Naive thymus-derived CD4-positive, alpha-beta T cell (primary cell): ENCODE data around the gene PPFIA4. TPM values are rescaled to one million over a fixed set of nuclear protein-coding genes. Genes with fewer than 3 reads are reported as not detected.

Experiments used
- ATAC-seq: fragments of 150-1000 bp; cut with Tn5 transposase; 2 replicates; pipeline ENCODE4 v1.10.0; 2021; ENCODE audit warnings: mild to moderate bottlenecking, moderate library complexity
- CTCF ChIA-PET: fragments of 350-600 bp; sonication (Branson Sonifier 250); formaldehyde crosslinking; loops from one replicate; lab custom pipeline; 2021; ENCODE audit warnings: antibody characterized with exemption; lab: Charles Lee
- POLR2A ChIA-PET: fragments of 350-600 bp; sonication (Branson Sonifier 250); formaldehyde crosslinking; loops from one replicate; lab custom pipeline; 2021; ENCODE audit warnings: antibody characterized with exemption, inconsistent platforms; lab: Charles Lee
- DNase-seq, 9 donors: peaks; one replicate each; pipeline versions ENCODE4 v3.0.0 to v3.0.0-alpha.2; 2020 to 2022; ENCODE audit warnings: mixed read lengths in 1 of 9
- H3K27ac ChIP-seq: one replicate; pipeline ENCODE4 v1.7.0; 2013; ENCODE audit warnings: mild to moderate bottlenecking, low read depth, low read length, moderate library complexity
- H3K27me3 ChIP-seq, 2 donors: one replicate each; pipeline ENCODE4 v1.7.0; 2013; ENCODE audit warnings: low read length in 2 of 2, mild to moderate bottlenecking in 2 of 2, moderate library complexity in 2 of 2; ENCODE audit not compliant: control insufficient read depth in 2 of 2, insufficient read depth in 2 of 2
- H3K36me3 ChIP-seq, 3 experiments: 1 replicate in 2 of 3; 2 replicates in 1 of 3; pipeline ENCODE4 v1.7.0; 2013; ENCODE audit warnings: low read length in 3 of 3, mild to moderate bottlenecking in 3 of 3, moderate library complexity in 1 of 3; ENCODE audit not compliant: insufficient read depth in 3 of 3, control insufficient read depth in 2 of 3
- H3K4me1 ChIP-seq, 2 donors: one replicate each; pipeline ENCODE4 v1.7.0; 2013; ENCODE audit warnings: low read length in 2 of 2, mild to moderate bottlenecking in 2 of 2, moderate library complexity in 1 of 2; ENCODE audit not compliant: control insufficient read depth in 2 of 2, insufficient read depth in 2 of 2
- H3K4me3 ChIP-seq: 2 replicates; pipeline ENCODE4 v1.7.0; 2013; ENCODE audit warnings: mild to moderate bottlenecking, low read length
- H3K9me3 ChIP-seq, 3 experiments: 1 replicate in 2 of 3; 2 replicates in 1 of 3; pipeline ENCODE4 v1.7.0; 2013; ENCODE audit warnings: low read length in 3 of 3; ENCODE audit not compliant: control insufficient read depth in 2 of 3
- H3K27ac Mint-ChIP-seq, 9 donors: one replicate each; pipeline ENCODE4 v1.8.0; 2020 to 2022; ENCODE audit warnings: mixed read lengths in 9 of 9, mild to moderate bottlenecking in 8 of 9, moderate library complexity in 5 of 9, inconsistent platforms in 2 of 9
- H3K27me3 Mint-ChIP-seq, 5 donors: one replicate each; pipeline ENCODE4 v1.8.0; 2021 to 2022; ENCODE audit warnings: mixed read lengths in 5 of 5, mild to moderate bottlenecking in 1 of 5
- H3K36me3 Mint-ChIP-seq, 5 donors: one replicate each; pipeline ENCODE4 v1.8.0; 2020 to 2022; ENCODE audit warnings: mixed read lengths in 5 of 5, mild to moderate bottlenecking in 3 of 5, inconsistent platforms in 1 of 5
- H3K4me1 Mint-ChIP-seq, 7 donors: one replicate each; pipeline ENCODE4 v1.8.0; 2020 to 2022; ENCODE audit warnings: mixed read lengths in 7 of 7, mild to moderate bottlenecking in 3 of 7, inconsistent platforms in 1 of 7
- H3K4me3 Mint-ChIP-seq, 10 donors: one replicate each; pipeline ENCODE4 v1.8.0; 2020 to 2022; ENCODE audit warnings: mild to moderate bottlenecking in 10 of 10, mixed read lengths in 10 of 10, moderate library complexity in 6 of 10, inconsistent platforms in 2 of 10
- H3K9me3 Mint-ChIP-seq, 11 donors: one replicate each; pipeline ENCODE4 v1.8.0; 2020 to 2022; ENCODE audit warnings: mixed read lengths in 11 of 11, mild to moderate bottlenecking in 4 of 11, inconsistent platforms in 1 of 11, moderate library complexity in 1 of 11
- intact Hi-C, 2 donors: fragments of 100-400 bp; cut with micrococcal nuclease; formaldehyde crosslinking; loops; one replicate each; pipeline ENCODE4 v1.15.1; 2023
- polyA plus RNA-seq, 2 donors: library from polyadenylated mRNA; unstranded; fragments of 300-500 nt; fragmentation: Illumina TruSeq; gene quantifications; one replicate each; pipeline ENCODE4 v1.2.3, GENCODE V29; 2021
- total RNA-seq, 6 experiments: library from RNA in 5 of 6; stranded (reverse) in 5 of 6; gene quantifications; 1 replicate in 5 of 6; 2 replicates in 1 of 6; pipeline ENCODE4 v1.2.3 and lab custom pipeline; 2021 to 2026

Gene PPFIA4
- total and polyA plus RNA-seq, 7 experiments from 2014 or later: 0.40 to 45.5 (median 2.4) TPM; not detected in 2

DNA sequence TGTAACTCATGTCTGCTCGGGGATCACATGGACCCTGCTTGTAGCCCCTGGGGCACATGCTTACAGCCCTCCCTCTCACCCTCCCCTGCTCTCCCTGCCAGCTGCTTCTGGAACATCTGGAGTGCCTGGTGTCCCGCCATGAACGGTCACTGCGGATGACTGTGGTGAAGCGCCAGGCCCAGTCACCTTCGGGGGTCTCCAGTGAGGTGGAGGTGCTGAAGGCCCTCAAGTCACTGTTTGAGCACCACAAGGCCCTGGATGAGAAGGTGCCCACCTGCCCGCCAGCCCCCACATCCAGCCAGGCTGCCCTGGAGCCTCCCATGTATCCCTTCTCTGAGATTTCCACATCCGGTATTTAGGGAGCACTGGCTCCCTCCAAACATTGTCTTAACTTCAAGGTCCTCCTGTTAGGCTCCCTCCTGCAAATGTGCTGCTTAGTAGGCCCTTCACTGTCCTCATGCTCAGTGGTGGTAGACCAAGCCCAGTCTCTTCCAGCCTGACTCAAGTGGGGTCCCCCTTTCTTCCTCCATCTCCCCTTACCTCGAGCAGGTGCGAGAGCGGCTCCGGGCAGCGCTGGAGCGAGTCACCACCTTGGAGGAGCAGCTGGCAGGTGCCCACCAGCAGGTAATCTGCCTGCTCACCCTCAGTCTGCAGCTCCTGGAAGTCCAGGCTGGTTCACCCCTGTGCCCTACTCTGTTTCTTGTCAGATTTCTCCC lies 17.7 kb downstream of the PPFIA4 start:
- no peak overlapping the region for H3K4me3 Mint-ChIP-seq
- H3K27ac Mint-ChIP-seq: no peak overlapping the region
- Histone ChIP-seq H3K27me3 (no peaks in the 10 kb centered on the region), H3K36me3 (no peaks in the 10 kb centered on the region), H3K27ac (no peak overlapping the region), H3K4me3 (no peak overlapping the region), H3K4me1 (no peaks in the 10 kb centered on the region), H3K9me3 (no peaks in the 10 kb centered on the region)
- peaks cover 0 to 6% (median 0%) of the 10 kb centered on the region in 5 donors for H3K36me3 Mint-ChIP-seq
- intact Hi-C loops: no loop called here
- H3K4me1 Mint-ChIP-seq: peaks cover 1 to 10% (median 5%) of the 10 kb centered on the region in 7 donors
- POLR2A ChIA-PET: no interaction called here
- peaks cover 0 to 1% (median 0%) of the 10 kb centered on the region in 11 donors for H3K9me3 Mint-ChIP-seq
- no peak for ATAC-seq
- CTCF ChIA-PET: no interaction called here
- no peak for DNase-seq
- H3K27me3 Mint-ChIP-seq: peaks cover 0 to 11% (median 6%) of the 10 kb centered on the region in 5 donors

DNA sequence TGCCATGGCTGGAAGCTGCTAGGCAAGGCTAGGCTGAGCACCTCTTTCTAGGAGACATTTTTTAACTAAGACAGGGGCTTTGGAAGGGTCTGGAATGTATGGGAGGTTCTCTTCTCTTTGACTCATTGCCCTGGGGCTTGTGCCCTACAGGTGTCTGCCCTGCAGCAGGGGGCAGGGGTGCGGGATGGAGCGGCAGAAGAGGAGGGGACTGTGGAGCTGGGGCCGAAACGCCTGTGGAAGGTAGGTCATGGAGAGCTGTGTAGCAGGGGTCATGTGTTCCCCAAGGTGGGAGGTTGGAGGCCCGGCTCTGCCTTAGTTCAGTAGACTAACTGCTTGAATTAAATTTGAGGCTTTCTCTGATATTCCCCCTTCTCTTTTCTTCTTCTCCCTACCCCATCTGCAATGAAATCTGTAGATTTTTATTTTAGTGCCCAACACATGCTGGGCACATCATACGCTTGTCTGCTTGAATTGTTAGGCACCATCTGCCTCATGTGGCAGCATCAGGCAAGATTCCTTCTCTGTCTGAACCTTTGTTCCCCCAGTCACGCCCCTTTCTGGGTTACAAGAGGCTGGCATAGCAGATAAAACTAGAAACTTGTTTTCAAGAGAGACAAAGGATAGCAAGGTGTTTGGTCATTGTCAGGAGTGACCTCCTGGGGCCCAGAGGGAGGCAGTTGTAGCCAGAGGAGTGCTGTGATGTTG lies 18.4 kb downstream of the PPFIA4 start:
- Histone ChIP-seq H3K27me3 (no peaks in the 10 kb centered on the region), H3K9me3 (no peaks in the 10 kb centered on the region), H3K36me3 (no peaks in the 10 kb centered on the region), H3K4me3 (no peak overlapping the region), H3K4me1 (no peaks in the 10 kb centered on the region), H3K27ac (no peak overlapping the region)
- POLR2A ChIA-PET: no interaction called here
- no peak overlapping the region for H3K27ac Mint-ChIP-seq
- peaks cover 0 to 2% (median 0%) of the 10 kb centered on the region in 5 donors for H3K36me3 Mint-ChIP-seq
- H3K9me3 Mint-ChIP-seq: peaks cover 0 to 1% (median 0%) of the 10 kb centered on the region in 11 donors
- DNase-seq: no peak
- H3K4me3 Mint-ChIP-seq: no peak overlapping the region
- CTCF ChIA-PET: no interaction called here
- peaks cover 0 to 6% (median 0%) of the 10 kb centered on the region in 7 donors for H3K4me1 Mint-ChIP-seq
- peaks cover 0 to 11% (median 0%) of the 10 kb centered on the region in 5 donors for H3K27me3 Mint-ChIP-seq
- intact Hi-C loops: no loop called here
- ATAC-seq: no peak

DNA sequence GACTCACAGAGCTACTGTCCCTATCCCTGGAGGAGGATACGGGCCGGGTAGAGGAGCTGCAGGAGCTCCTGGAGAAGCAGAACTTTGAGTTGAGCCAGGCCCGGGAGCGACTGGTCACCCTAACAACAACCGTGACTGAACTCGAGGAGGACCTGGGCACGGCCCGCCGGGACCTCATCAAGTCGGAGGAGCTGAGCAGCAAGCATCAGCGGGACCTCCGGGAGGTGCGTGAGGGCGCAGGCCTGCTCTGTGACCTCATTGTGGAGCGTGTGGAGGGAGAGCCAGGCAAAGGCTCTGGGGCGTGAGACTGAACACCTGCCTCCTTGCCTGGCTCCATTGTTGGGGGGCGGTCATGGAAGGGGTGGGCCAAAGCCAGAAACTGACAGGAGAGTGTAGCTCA lies 19.0 kb downstream of the PPFIA4 start:
- H3K4me1 Mint-ChIP-seq: peaks cover 0 to 6% (median 0%) of the 10 kb centered on the region in 7 donors
- Histone ChIP-seq H3K4me3 (no peak overlapping the region), H3K4me1 (no peaks in the 10 kb centered on the region), H3K36me3 (no peaks in the 10 kb centered on the region), H3K27ac (no peak overlapping the region), H3K27me3 (no peaks in the 10 kb centered on the region), H3K9me3 (no peaks in the 10 kb centered on the region)
- ATAC-seq: no peak
- no peak for DNase-seq
- CTCF ChIA-PET: no interaction called here
- intact Hi-C loops: no loop called here
- POLR2A ChIA-PET: no interaction called here
- H3K4me3 Mint-ChIP-seq: no peak overlapping the region
- peaks cover 0 to 2% (median 0%) of the 10 kb centered on the region in 5 donors for H3K36me3 Mint-ChIP-seq
- H3K27ac Mint-ChIP-seq: peak overlapping the region in 1 of 9 donors; percentile 76
- H3K9me3 Mint-ChIP-seq: peaks cover 0 to 1% (median 0%) of the 10 kb centered on the region in 11 donors
- H3K27me3 Mint-ChIP-seq: peaks cover 0 to 12% (median 0%) of the 10 kb centered on the region in 5 donors

DNA sequence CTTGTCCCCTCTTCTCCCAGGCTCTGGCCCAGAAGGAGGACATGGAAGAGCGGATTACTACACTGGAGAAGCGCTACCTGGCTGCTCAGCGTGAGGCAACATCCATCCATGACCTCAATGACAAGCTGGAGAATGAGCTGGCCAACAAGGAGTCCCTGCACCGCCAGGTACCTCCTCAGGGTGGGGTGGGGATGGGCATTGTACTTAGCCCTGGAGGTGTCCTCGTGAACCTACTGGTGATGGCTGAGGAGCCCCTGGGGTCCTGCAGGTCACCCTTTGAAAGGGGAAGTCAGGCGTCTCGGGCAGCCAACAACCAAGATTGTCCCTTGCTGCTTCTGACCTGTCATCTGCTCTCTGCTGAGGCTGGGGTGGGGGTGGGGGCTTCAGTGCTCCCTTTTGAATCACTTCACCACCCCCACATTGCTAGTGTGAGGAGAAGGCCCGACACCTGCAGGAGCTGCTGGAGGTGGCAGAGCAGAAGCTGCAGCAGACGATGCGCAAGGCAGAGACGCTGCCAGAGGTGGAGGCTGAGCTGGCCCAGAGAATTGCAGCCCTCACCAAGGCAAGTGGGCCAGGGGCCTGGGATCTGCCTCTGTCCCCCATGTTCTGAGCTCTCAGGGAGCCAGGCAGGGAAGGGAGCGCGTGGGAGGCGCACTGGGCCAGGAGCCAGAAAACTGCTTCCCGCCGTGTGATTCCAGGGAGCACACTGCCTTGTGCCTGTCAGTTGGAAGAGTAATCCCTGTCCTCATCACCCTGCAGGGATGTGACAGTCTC lies 19.7 kb downstream of the PPFIA4 start:
- CTCF ChIA-PET: no interaction called here
- H3K27me3 Mint-ChIP-seq: peaks cover 0 to 18% (median 2%) of the 10 kb centered on the region in 5 donors

DNA sequence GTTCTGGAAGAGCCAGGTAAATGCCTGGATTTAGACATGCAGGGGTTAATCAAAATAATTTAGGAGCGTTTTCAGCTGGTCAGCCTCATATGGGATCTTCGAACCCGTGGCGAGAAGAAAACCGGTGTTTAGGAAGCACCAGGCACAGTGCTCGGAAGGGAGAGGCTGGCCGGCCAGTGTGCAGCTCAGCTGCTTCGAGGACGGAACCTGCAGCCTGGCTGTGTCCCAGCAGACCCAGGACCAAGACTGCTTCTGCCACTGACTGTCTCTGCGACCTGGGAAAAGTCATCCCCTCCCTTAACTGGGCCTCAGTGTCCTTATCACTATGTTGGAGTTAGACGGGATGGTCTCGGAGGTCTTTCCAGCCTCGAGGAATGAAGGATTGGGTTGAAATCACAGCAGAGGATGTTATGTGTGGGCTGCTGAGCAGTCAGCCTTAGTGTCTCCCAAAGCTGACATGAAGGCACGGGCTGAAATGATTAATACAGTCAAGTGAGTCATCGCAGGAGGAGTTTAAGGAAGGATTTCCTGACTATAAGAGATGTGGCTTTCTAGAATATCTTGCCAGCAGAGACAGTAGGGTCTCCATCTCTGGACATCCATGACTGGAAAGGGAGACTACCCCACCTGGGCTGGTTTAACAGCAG lies 20.8 kb downstream of the PPFIA4 start:
- Histone ChIP-seq H3K27ac (no peak overlapping the region), H3K4me1 (no peaks in the 10 kb centered on the region), H3K27me3 (no peaks in the 10 kb centered on the region), H3K4me3 (no peak overlapping the region), H3K36me3 (no peaks in the 10 kb centered on the region), H3K9me3 (no peaks in the 10 kb centered on the region)
- Mint-ChIP-seq H3K36me3 (peaks cover 0 to 6% (median 0%) of the 10 kb centered on the region in 5 donors), H3K4me3 (no peak overlapping the region), H3K27me3 (peaks cover 0 to 24% (median 9%) of the 10 kb centered on the region in 5 donors), H3K9me3 (no peaks in the 10 kb centered on the region), H3K27ac (no peak overlapping the region), H3K4me1 (peaks cover 0 to 6% (median 0%) of the 10 kb centered on the region in 7 donors)
- POLR2A ChIA-PET: interaction anchor here (0.6 kb wide), 1 partner anchor 73 kb away, joined by 3 read pairs; no protein-coding TSS in a partner anchor
- intact Hi-C loops: no loop called here
- CTCF ChIA-PET: interaction anchor here (0.9 kb wide), 1 partner anchor 8 kb away, joined by 3 read pairs; no protein-coding TSS in a partner anchor
- DNase-seq: no peak
- ATAC-seq: no peak

More for the DNA sequence above, 19.7 kb downstream of the PPFIA4 start:
- H3K36me3 ChIP-seq: no peaks in the 10 kb centered on the region
- Mint-ChIP-seq H3K9me3 (peaks cover 0 to under 1% (median 0%) of the 10 kb centered on the region in 11 donors), H3K36me3 (peaks cover 0 to 2% (median 0%) of the 10 kb centered on the region in 5 donors), H3K27ac (peak overlapping the region in 1 of 9 donors; percentile 76), H3K4me3 (no peak overlapping the region), H3K4me1 (peaks cover 0 to 6% (median 0%) of the 10 kb centered on the region in 7 donors)
- H3K4me1 ChIP-seq: no peaks in the 10 kb centered on the region
- ATAC-seq (no peak), DNase-seq (no peak)
- intact Hi-C loops: no loop called here
- H3K4me3 ChIP-seq: no peak overlapping the region
- no peak overlapping the region for H3K27ac ChIP-seq
- no peaks in the 10 kb centered on the region for H3K27me3 ChIP-seq
- POLR2A ChIA-PET: interaction anchor here (0.7 kb wide), 1 partner anchor 140 kb away, joined by 5 read pairs; the partner anchor contains the start of gene CHI3L1
- no peaks in the 10 kb centered on the region for H3K9me3 ChIP-seq

DNA sequence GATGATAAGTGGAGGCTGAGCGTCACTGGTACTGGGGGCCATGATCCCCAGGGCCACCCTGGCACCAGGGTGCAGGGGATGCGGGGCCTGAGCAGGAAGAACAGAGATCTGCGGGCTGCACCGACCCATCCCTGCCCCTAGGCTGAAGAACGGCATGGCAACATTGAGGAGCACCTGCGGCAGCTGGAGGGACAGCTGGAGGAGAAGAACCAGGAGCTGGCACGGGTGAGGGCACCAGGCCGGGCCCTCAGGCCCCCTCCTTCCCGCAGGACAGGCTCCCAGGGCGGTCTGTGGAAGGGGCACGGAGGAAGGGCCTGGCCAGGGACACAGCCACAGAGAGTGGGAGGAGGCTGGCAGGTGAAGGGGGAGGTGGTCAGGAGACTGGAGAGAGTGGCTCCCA lies 21.8 kb downstream of the PPFIA4 start:
- H3K36me3 Mint-ChIP-seq: peaks cover 0 to 6% (median 0%) of the 10 kb centered on the region in 5 donors

More for the DNA sequence above, 21.8 kb downstream of the PPFIA4 start:
- no peaks in the 10 kb centered on the region for H3K27me3 ChIP-seq
- DNase-seq: no peak
- Mint-ChIP-seq H3K27ac (peak overlapping the region in 2 of 9 donors; percentile 1 to 62), H3K9me3 (no peaks in the 10 kb centered on the region), H3K4me1 (peaks cover 0 to 6% (median 0%) of the 10 kb centered on the region in 7 donors), H3K27me3 (peaks cover 0 to 26% (median 9%) of the 10 kb centered on the region in 5 donors), H3K4me3 (no peak overlapping the region)
- ATAC-seq: no peak
- H3K9me3 ChIP-seq: no peaks in the 10 kb centered on the region
- H3K27ac ChIP-seq: no peak overlapping the region
- no peaks in the 10 kb centered on the region for H3K36me3 ChIP-seq
- ChIA-PET CTCF (interaction anchor here (0.9 kb wide), 1 partner anchor 9 kb away, joined by 3 read pairs; no protein-coding TSS in a partner anchor), POLR2A (no interaction called here)
- intact Hi-C loops: no loop called here
- no peaks in the 10 kb centered on the region for H3K4me1 ChIP-seq
- H3K4me3 ChIP-seq: no peak overlapping the region
